OCI-LY7 (cell line): ENCODE data around the gene XIRP2. TPM values are rescaled to one million over a fixed set of nuclear protein-coding genes. Genes with fewer than 3 reads are reported as not detected.

Experiments
- BruUV-seq: library from RNA; stranded (reverse); fragments of 400-500 nt; replicated peaks from 2 replicates; lab custom pipeline; 2021; lab: Mats Ljungman, UMichigan
- CTCF ChIA-PET: fragments of 300-600 bp; sonication (Branson Sonifier 250); formaldehyde crosslinking; loops from one replicate; lab custom pipeline; 2022; ENCODE audit warnings: antibody characterized with exemption; ENCODE audit not compliant: unreplicated experiment; lab: Charles Lee
- POLR2A ChIA-PET: fragments of 300-600 bp; sonication (Branson Sonifier 250); formaldehyde crosslinking; loops from one replicate; lab custom pipeline; 2022; ENCODE audit warnings: antibody characterized with exemption; lab: Charles Lee
- DNase-seq: peaks from one replicate; pipeline ENCODE4 v3.0.0-alpha.2; 2015; ENCODE audit warnings: low spot score
- H2AFZ ChIP-seq: fragments of 200-600 bp; sonication (generic), shearing (Covaris generic); 2 replicates; pipeline ENCODE4 v1.6.1; 2014; ENCODE audit warnings: mild to moderate bottlenecking, antibody characterized with exemption, low read length, moderate library complexity
- H3K27ac ChIP-seq: fragments of 200-600 bp; sonication (generic); 2 replicates; pipeline ENCODE4 v1.5.1; 2014; ENCODE audit warnings: mixed run types, low read depth, mild to moderate bottlenecking, moderate library complexity, low read length, inconsistent platforms; ENCODE audit not compliant: poor library complexity, severe bottlenecking
- H3K36me3 ChIP-seq: fragments of 200-600 bp; sonication (generic); 2 replicates; pipeline ENCODE4 v1.6.1; 2014; ENCODE audit warnings: mild to moderate bottlenecking, antibody characterized with exemption, low read length, moderate library complexity, mixed read lengths; ENCODE audit not compliant: insufficient read depth
- H3K4me1 ChIP-seq: fragments of 200-600 bp; sonication (generic); 2 replicates; pipeline ENCODE4 v1.5.1; 2014; ENCODE audit warnings: mild to moderate bottlenecking, low read length; ENCODE audit not compliant: insufficient read depth, poor library complexity, severe bottlenecking
- H3K4me2 ChIP-seq: fragments of 200-600 bp; sonication (generic); 2 replicates; pipeline ENCODE4 v1.6.1; 2014; ENCODE audit warnings: mild to moderate bottlenecking, low read length
- H3K4me3 ChIP-seq: fragments of 200-600 bp; sonication (generic); 2 replicates; pipeline ENCODE4 v1.5.1; 2014; ENCODE audit warnings: mild to moderate bottlenecking, low read depth, low read length; ENCODE audit not compliant: poor library complexity, severe bottlenecking
- H3K79me2 ChIP-seq: fragments of 200-600 bp; sonication (generic); 2 replicates; pipeline ENCODE4 v1.6.1; 2016; ENCODE audit warnings: low read depth, mild to moderate bottlenecking, low read length, moderate library complexity, mixed read lengths; ENCODE audit not compliant: insufficient read depth
- H3K9me2 ChIP-seq: fragments of 200-600 bp; sonication (generic); 2 replicates; pipeline ENCODE4 v1.6.1; 2016; ENCODE audit warnings: mild to moderate bottlenecking, low read length, mixed read lengths; ENCODE audit not compliant: insufficient read depth
- H3K9me3 ChIP-seq: fragments of 200-600 bp; sonication (generic); 2 replicates; pipeline ENCODE4 v1.6.1; 2014; ENCODE audit warnings: mild to moderate bottlenecking, mixed run types, low read length, mixed read lengths
- H4K20me1 ChIP-seq: fragments of 200-600 bp; sonication (generic); 2 replicates; pipeline ENCODE4 v1.6.1; 2014; ENCODE audit warnings: mild to moderate bottlenecking, antibody characterized with exemption, low read length, moderate library complexity, mixed read lengths; ENCODE audit not compliant: insufficient read depth
- CTCF ChIP-seq: fragments of 200-600 bp; sonication (generic); conservative IDR thresholded peaks from 2 replicates; pipeline ENCODE4 v1.5.1; 2014; ENCODE audit warnings: mild to moderate bottlenecking, antibody characterized with exemption, low read length, moderate library complexity, mixed read lengths
- EZH2phosphoT487 ChIP-seq: fragments of 200-600 bp; sonication (generic); IDR thresholded peaks from 2 replicates; pipeline ENCODE4 v1.6.1; 2018; ENCODE audit warnings: low read depth, borderline replicate concordance, mild to moderate bottlenecking, mixed run types, antibody characterized with exemption, low read length, moderate library complexity, mixed read lengths
- intact Hi-C: fragments of 100-400 bp; cut with micrococcal nuclease; formaldehyde crosslinking; loops from one replicate; pipeline ENCODE4 v1.10.0; 2022; ENCODE audit not compliant: unreplicated experiment
- total RNA-seq, 2 experiments: library from RNA; depleted of rRNA in 1 of 2; stranded (reverse); fragments of >200 nt in 1 of 2; shearing (Covaris generic) in 1 of 2; gene quantifications; 2 replicates each; pipeline ENCODE4 v1.2.3, GENCODE V29; 2014 to 2022

XIRP2 gene
- total RNA-seq, 2 experiments from 2014 or later = not detected

- Histone ChIP-seq H3K4me2 (no peak overlapping the region), H2AFZ (no peak overlapping the region), H3K4me3 (no peak overlapping the region), H3K79me2 (no peaks in the 10 kb centered on the region), H3K27ac (no peak overlapping the region), H3K9me2 (no peaks in the 10 kb centered on the region), H3K4me1 (no peaks in the 10 kb centered on the region), H3K36me3 (no peaks in the 10 kb centered on the region), H4K20me1 (no peaks in the 10 kb centered on the region), H3K9me3 (no peaks in the 10 kb centered on the region)
- intact Hi-C loops = no loop called here
- ChIA-PET POLR2A (interaction anchor here (1.2 kb wide), 1 partner anchor 134 kb away, joined by 7 read pairs; no protein-coding TSS in a partner anchor), CTCF (no interaction called here)
- BruUV-seq = no TSS peak
- no peak for DNase-seq
- no peak for TF ChIP-seq CTCF
- no peak for TF ChIP-seq EZH2phosphoT487
Observed at GRCh38 chr2:167254721-167255120, 366.4 kb downstream of the XIRP2 start.

- DNase-seq = no peak
- Histone ChIP-seq H3K4me3 (no peak overlapping the region), H4K20me1 (no peaks in the 10 kb centered on the region), H3K4me1 (no peaks in the 10 kb centered on the region), H3K36me3 (no peaks in the 10 kb centered on the region), H3K79me2 (no peaks in the 10 kb centered on the region), H3K4me2 (no peak overlapping the region), H3K27ac (no peak overlapping the region), H3K9me2 (no peaks in the 10 kb centered on the region), H2AFZ (no peak overlapping the region), H3K9me3 (no peaks in the 10 kb centered on the region)
- BruUV-seq = no TSS peak
- ChIA-PET POLR2A (interaction anchor here (0.6 kb wide), 1 partner anchor 653 kb away, joined by 6 read pairs; no protein-coding TSS in a partner anchor), CTCF (no interaction called here)
- TF ChIP-seq CTCF (no peak), EZH2phosphoT487 (no peak)
- intact Hi-C loops = no loop called here
Observed at GRCh38 chr2:167258712-167259111, 370.4 kb downstream of the XIRP2 start.

- Histone ChIP-seq H3K36me3 (no peaks in the 10 kb centered on the region), H3K79me2 (no peaks in the 10 kb centered on the region), H2AFZ (no peak overlapping the region), H3K4me3 (no peak overlapping the region), H3K4me1 (no peaks in the 10 kb centered on the region), H3K27ac (no peak overlapping the region), H3K4me2 (no peak overlapping the region), H4K20me1 (no peaks in the 10 kb centered on the region), H3K9me3 (no peaks in the 10 kb centered on the region), H3K9me2 (no peaks in the 10 kb centered on the region)
- no TSS peak for BruUV-seq
- intact Hi-C loops = no loop called here
- POLR2A ChIA-PET = interaction anchor here (0.6 kb wide), 1 partner anchor 292 kb away, joined by 3 read pairs; no protein-coding TSS in a partner anchor
- DNase-seq = no peak
- CTCF ChIA-PET = no interaction called here
- no peak for TF ChIP-seq EZH2phosphoT487
- peak; percentile 33; the same call in 1 of the 2 replicates for TF ChIP-seq CTCF
Observed at GRCh38 chr2:167264380-167264779, 376.1 kb downstream of the XIRP2 start.
